Endothelial cell (in vitro differentiated cells): ENCODE results near the gene EGFL8. TPM values are rescaled to one million over a fixed set of nuclear protein-coding genes. Genes with fewer than 3 reads are reported as not detected.

Experiments
- DNase-seq: peaks from one replicate; pipeline ENCODE4 v3.0.0; 2021; ENCODE audit warnings: low spot score
- H3K27ac Mint-ChIP-seq: one replicate; pipeline ENCODE4 v1.8.0; 2021; ENCODE audit warnings: mixed read lengths, inconsistent platforms; ENCODE audit not compliant: unreplicated experiment
- H3K27me3 Mint-ChIP-seq: one replicate; pipeline ENCODE4 v1.8.0; 2021; ENCODE audit warnings: mild to moderate bottlenecking, moderate library complexity, mixed read lengths, inconsistent platforms; ENCODE audit not compliant: unreplicated experiment
- H3K36me3 Mint-ChIP-seq: one replicate; pipeline ENCODE4 v1.8.0; 2021; ENCODE audit warnings: mild to moderate bottlenecking, low read depth, mixed read lengths, inconsistent platforms; ENCODE audit not compliant: unreplicated experiment
- H3K4me1 Mint-ChIP-seq: one replicate; pipeline ENCODE4 v1.8.0; 2021; ENCODE audit warnings: mild to moderate bottlenecking, mixed read lengths, inconsistent platforms; ENCODE audit not compliant: unreplicated experiment
- H3K4me3 Mint-ChIP-seq: one replicate; pipeline ENCODE4 v1.8.0; 2021; ENCODE audit warnings: mild to moderate bottlenecking, mixed read lengths, inconsistent platforms; ENCODE audit not compliant: unreplicated experiment
- H3K9me3 Mint-ChIP-seq: one replicate; pipeline ENCODE4 v1.8.0; 2021; ENCODE audit warnings: mixed read lengths, inconsistent platforms; ENCODE audit not compliant: unreplicated experiment
- total RNA-seq: library from RNA; stranded (reverse); fragmentation: NEBNext Ultra II Directional; extraction: Animal tissue kit (Norgen Biotek cat#: 25700); gene quantifications from one replicate; pipeline ENCODE4 v1.2.1, GENCODE V29; 2021; ENCODE audit not compliant: unreplicated experiment
- TF ChIP-seq, protein P1 (sequence below): fragments of 200-600 bp; sonication (generic); IDR thresholded peaks from one replicate; pipeline ENCODE4 v1.5.0; 2021; ENCODE audit warnings: antibody characterized with exemption; ENCODE audit not compliant: unreplicated experiment

The EGFL8 gene
- total RNA-seq, 1 donor from 2014 or later, result 37.4 TPM

DNA sequence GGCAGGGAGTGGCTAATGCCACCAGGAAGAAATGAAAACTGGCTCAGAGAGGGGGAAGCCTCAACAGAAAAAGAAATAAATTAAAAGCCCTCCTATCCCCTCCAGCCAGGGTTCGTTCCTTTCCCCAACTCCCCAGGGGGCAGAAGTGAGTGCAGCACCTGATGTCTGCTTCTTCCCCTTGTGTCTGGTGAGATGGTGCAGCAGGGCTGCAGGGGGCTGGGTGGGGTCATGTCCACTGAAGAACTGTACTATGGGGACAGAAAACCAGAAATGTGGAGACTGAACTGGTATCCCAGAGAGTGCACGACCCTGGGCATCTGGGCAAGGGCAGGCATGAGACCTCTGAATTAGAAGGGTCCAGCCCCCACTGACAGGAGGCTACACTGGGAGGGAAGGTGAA lies 4.0 kb downstream of the EGFL8 start:
- Mint-ChIP-seq H3K4me3 (no peak overlapping the region), H3K36me3 (peaks cover 33% of the 10 kb centered on the region)

DNA sequence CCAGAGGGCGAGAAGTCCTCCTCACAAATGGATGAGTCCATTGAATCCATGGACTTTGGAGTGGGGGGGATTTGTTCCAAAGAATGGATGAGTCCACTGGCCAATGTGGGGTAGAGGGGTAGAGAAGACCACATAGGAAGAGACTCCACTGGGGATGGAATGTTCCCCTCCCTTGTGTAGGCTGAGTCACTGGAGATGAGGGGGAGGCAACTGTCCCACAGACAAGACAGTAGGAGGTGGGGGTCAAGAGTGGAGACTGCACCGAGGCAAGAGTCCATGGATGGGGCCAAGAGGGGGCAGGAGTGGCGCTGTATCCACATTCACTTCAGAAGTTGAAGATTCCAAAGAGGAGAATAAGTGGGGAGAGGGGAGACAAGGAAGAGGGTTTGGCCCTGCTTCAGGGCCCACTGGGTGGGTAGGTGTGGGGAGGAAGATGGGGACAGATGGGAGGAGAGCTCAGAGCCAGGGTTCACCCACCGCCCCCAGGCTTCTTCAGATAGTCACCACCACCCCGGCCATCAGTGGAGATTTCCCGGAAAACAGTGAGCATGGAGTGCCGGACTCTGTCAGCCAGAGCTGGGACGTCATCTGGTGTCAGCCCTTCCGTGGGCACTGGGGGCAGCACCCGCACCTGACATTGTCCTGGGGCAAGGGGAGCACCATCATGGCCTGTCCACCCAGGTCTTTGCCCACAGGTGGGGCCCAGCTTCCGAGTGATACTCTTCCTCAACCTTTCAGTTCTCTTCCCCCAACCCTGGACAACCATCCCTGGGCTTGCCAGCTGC lies 4.6 kb downstream of the EGFL8 start:
- Mint-ChIP-seq H3K27me3 (peaks cover 14% of the 10 kb centered on the region), H3K9me3 (no peaks in the 10 kb centered on the region), H3K36me3 (peaks cover 33% of the 10 kb centered on the region), H3K4me1 (peaks cover 35% of the 10 kb centered on the region), H3K27ac (no peak overlapping the region), H3K4me3 (no peak overlapping the region)
- TF ChIP-seq, protein P1, sequence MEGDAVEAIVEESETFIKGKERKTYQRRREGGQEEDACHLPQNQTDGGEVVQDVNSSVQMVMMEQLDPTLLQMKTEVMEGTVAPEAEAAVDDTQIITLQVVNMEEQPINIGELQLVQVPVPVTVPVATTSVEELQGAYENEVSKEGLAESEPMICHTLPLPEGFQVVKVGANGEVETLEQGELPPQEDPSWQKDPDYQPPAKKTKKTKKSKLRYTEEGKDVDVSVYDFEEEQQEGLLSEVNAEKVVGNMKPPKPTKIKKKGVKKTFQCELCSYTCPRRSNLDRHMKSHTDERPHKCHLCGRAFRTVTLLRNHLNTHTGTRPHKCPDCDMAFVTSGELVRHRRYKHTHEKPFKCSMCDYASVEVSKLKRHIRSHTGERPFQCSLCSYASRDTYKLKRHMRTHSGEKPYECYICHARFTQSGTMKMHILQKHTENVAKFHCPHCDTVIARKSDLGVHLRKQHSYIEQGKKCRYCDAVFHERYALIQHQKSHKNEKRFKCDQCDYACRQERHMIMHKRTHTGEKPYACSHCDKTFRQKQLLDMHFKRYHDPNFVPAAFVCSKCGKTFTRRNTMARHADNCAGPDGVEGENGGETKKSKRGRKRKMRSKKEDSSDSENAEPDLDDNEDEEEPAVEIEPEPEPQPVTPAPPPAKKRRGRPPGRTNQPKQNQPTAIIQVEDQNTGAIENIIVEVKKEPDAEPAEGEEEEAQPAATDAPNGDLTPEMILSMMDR, result no peak
- DNase-seq, result no peak

More for the DNA sequence above, 4.0 kb downstream of the EGFL8 start:
- TF ChIP-seq, protein P1, result no peak
- no peak for DNase-seq
- Mint-ChIP-seq H3K9me3 (no peaks in the 10 kb centered on the region), H3K27me3 (peaks cover 13% of the 10 kb centered on the region), H3K4me1 (peaks cover 35% of the 10 kb centered on the region), H3K27ac (no peak overlapping the region)

DNA sequence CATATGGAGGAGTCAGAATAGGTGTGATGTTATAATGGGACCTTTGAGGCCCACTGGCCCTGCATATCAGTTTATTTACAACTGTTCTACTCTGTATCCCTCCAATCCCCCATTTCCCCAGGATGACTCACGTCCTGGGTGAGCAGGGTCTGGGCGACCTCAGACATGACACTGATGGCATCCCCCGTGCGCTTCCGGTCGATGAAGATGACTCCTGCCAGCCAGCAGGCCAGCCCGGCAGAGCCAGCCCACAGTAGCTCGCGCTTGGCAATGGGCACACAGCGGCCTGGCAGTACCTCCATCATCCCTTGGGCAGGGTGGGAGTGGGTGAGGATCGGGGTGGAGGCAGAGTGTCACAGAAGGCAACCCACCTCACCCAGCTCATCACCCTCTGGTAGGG lies 5.9 kb downstream of the EGFL8 start:
- peaks cover 30% of the 10 kb centered on the region for H3K36me3 Mint-ChIP-seq
- H3K4me3 Mint-ChIP-seq, result peak overlapping the region; percentile 73
- TF ChIP-seq, protein P1, result no peak
- H3K4me1 Mint-ChIP-seq, result peaks cover 41% of the 10 kb centered on the region
- peaks cover 16% of the 10 kb centered on the region for H3K27me3 Mint-ChIP-seq
- H3K9me3 Mint-ChIP-seq, result no peaks in the 10 kb centered on the region
- no peak overlapping the region for H3K27ac Mint-ChIP-seq
- no peak for DNase-seq

DNA sequence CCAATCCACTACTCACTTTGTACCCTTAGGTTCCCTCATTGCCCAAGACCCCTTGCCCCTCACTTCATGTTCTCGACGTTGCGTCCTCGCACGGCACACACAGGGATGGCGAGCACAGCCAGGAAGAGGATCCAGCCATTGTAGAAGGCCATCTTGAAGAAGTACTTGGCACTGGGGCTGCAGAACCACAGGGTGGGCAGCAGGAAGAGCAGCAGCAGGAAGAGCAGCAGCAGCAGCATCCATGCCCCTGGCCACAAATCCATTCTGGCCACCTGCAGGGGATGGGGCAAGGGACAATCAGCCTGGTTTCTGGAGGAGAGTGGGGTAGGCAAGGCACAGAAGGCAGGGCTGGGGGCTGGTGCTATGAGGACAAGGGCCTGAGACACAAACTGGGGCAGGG lies 6.8 kb downstream of the EGFL8 start:
- H3K27me3 Mint-ChIP-seq, result peaks cover 11% of the 10 kb centered on the region
- TF ChIP-seq, protein P1, result no peak
- peaks cover 26% of the 10 kb centered on the region for H3K36me3 Mint-ChIP-seq
- H3K27ac Mint-ChIP-seq, result peak overlapping the region; percentile 72
- H3K4me3 Mint-ChIP-seq, result peak overlapping the region; percentile 73
- H3K4me1 Mint-ChIP-seq, result peaks cover 41% of the 10 kb centered on the region
- no peak for DNase-seq
- H3K9me3 Mint-ChIP-seq, result no peaks in the 10 kb centered on the region

DNA sequence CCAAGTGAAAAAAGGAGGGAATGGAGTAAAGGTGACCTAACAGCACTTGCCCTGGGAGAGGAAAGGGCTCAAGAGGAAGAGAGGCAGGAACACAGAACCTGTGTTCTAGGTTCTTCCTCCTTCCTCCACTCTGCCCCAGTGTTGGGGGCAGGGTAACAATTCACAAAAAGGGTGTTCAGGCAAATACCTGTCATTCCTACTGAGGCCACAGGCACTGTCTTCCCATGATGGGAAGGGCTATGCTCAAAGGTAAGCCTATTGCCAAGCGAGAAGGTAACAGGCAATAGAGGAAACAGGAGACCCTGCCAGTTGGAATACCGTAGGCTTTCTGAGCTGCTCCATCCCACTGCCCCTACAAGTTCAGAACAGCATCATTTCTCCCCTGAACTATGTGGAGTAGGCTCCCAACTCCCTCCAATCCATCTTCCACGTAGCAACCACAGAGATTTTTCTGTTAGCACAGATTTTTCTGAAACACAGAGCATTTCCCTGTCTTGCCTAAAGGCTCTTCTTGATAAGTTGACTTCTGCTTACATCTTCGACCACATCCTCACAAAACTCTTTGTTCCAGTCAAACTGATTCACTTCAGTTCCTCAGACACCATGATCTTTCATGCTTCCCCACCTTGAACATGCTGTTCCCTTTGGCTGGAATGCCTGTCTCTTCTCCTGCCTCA lies 8.8 kb downstream of the EGFL8 start:
- Mint-ChIP-seq H3K36me3 (peaks cover 18% of the 10 kb centered on the region), H3K27ac (peak overlapping the region; percentile 76), H3K4me1 (peaks cover 50% of the 10 kb centered on the region), H3K9me3 (no peaks in the 10 kb centered on the region), H3K4me3 (peak overlapping the region; percentile 57), H3K27me3 (peaks cover 5% of the 10 kb centered on the region)
- DNase-seq, result no peak
- TF ChIP-seq, protein P1, result no peak
